NCI-H2107 treated with DMSO at 0.1 percent for 48 hours (cell line): ENCODE data around the gene BAD.
A peak's percentile ranks its signal among the peaks of the same experiment; 100 is the strongest.

Source experiments
- DNase-seq: peaks from one replicate; lab custom pipeline; 2025; ENCODE audit not compliant: unreplicated experiment; lab: John Stamatoyannopoulos, UW

The BAD gene

DNA sequence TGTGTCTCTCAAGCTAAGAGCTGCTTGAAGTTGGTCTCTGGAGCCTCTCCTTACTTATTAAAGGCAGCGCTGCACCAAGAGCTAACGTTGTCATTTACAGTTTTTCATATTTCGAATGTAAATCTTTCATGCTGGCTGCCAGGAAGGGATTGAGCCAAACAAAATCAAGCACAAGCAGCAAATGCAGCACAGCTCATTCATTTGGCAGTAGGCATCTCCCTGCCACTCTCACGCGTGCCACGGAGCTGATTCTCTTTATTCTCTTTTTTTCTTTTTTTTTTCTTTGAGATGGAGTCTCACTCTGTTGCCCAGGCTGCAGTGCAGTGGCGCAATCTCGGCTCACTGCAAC is 51.5 kb downstream of the BAD start:
- DNase-seq: no peak

DNA sequence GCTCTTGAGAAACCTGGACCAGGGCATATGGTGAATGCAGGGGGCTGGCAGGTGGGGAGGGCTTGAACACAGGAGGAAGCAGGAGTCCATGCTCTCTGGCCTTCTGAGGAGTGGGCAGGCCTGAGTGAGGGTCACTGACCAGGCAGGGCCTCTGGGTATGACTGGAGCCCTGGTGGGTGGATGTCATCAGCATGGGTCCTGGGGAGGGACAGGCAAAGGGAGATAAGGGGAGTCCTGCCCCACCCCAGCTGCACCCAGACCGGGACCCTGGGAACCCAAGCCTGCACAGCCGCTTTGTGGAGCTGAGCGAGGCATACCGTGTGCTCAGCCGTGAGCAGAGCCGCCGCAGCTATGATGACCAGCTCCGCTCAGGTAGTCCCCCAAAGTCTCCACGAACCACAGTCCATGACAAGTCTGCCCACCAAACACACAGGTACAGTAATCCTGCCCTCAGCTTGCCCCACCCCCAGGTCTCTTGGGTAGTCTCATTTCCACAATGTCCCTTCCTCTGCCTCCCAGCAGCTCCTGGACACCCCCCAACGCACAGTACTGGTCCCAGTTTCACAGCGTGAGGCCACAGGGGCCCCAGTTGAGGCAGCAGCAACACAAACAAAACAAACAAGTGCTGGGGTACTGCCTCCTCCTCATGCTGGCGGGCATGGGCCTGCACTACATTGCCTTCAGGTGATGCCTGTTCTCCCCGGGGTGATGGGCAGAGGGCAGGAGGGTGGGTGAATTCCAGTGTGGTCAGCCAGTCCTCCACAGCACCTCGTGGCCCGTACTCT is 52.1 kb downstream of the BAD start:
- DNase-seq: no peak

DNA sequence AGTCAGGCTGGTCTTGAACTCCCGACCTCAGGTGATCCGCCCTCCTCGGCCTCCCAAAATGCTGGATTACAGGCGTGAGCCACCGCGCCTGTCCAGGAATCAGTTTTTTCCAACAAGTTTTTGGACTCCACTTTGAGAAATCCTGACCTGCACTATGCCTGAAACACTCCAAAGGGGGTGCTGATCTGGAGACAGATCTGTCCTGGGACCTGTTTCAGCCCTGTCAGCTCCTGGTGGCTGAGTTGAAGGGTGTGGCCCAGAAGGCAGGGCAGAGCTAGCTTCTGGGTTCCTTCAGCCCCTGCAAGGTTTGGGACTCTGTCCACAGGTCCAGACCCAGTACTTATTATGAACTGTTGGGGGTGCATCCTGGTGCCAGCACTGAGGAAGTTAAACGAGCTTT is 52.9 kb downstream of the BAD start:
- DNase-seq: no peak

DNA sequence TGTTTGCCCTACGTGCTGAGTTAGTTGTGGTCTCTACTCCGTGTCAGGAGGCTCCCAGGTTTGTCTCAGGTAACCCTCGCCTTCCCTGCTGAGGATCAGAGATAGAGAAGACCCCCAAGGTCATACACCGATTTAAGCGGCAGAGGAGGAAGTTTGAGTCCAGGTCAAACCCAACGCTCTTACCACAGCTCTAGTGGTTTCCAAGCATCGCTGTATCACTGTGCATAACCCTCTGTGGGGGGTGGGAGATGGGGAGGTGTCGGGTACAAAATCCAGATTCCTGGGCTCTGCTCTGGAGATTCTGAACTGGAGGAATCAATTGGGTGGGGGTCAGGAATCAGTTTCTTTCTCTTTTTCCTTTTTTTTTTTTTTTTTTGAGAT is 53.5 kb downstream of the BAD start:
- no peak for DNase-seq

DNA sequence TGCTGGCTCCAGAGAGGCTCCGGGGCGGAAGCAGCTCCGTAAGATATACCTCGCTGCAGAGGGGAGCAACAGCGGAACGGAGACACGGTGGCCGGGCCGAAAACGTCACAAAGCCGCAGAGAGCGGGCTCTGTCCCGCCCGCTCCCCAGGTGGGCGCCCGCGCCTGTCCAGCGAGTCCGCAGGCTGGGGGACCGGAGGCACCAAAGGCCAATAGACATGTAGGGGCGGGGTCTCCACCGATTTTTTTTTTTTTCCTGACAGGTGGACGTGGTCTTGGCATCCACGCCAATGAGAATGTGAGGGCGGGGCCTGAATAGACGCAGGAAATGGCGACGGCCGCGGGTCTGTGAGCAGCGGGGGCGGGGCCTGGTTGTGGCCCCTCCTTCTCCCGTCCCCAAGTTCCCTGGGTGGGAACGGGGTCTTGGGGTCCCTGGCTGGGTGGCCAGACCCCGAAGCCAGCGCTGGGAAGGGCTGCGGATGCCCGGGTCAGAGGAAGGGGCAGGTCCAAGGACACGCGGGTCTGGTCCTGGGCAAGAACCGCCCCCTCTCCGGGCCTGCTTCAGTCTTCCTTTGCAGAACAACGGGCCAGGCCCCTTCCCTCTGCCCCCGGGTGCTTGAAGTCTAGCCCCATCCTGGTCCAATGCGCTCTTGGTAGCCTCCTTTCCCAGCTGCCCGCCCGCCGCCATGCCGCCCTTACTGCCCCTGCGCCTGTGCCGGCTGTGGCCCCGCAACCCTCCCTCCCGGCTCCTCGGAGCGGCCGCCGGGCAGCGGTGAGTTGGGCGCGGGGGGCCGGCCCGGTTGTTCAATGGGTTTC is 54.1 kb downstream of the BAD start, which contains the start of gene DNAJC4:
Gene DNAJC4 (plus strand): TSS at position 378 of the 814 bp plus-strand sequence. CDS start 307 bp downstream, at position 685.
- DNase-seq: peak; percentile 90

DNA sequence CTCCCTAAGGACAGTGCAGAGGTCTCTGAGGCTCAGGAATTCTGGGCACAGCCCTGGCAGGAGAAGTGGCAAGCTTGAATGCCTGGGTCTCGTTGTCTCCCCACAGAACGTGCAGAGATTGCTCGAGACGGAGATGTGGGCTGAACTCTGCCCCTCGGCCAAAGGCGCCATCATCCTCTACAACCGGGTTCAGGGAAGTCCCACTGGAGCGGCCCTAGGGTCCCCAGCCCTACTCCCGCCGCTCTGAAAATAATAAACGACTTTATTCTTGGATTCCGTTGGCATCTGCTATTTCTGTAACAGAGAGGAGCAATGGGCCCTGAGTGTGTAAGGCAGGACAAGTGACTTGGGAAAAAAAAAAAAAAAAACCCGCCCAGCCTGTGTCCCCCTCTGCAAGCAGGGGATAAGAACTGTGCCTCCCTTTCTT is 54.7 kb downstream of the BAD start:
- DNase-seq: no peak

DNA sequence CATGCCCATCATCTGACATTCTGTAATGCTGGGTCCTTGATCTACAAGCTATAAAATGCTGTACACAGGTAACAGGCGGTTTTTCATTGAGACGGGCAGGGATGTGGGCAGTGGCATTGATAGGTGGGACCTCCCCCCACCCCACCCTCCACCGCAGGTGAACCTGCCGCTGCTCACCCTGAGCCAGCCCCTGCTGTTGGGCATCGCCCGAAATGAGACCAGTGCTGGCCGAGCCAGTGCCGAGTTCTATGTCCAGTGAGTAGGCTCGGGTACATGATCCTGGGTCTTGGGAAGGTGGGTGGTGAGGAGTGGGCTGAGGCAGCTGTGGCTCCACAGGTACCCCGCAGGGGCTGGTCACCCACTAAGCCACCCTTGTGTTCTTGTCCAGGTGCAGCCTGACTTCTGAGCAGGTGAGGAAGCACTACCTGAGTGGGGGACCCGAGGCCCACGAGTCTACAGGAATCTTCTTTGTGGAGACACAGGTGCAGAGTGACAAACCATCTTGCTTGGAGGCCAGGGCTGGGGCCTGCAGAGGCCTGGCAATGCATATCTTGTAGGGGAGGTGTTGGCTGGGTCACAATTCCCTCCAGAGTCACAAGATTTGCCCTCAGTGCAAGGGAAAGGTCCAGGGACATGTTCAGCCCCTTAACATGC is 55.2 kb downstream of the BAD start:
- no peak for DNase-seq

DNA sequence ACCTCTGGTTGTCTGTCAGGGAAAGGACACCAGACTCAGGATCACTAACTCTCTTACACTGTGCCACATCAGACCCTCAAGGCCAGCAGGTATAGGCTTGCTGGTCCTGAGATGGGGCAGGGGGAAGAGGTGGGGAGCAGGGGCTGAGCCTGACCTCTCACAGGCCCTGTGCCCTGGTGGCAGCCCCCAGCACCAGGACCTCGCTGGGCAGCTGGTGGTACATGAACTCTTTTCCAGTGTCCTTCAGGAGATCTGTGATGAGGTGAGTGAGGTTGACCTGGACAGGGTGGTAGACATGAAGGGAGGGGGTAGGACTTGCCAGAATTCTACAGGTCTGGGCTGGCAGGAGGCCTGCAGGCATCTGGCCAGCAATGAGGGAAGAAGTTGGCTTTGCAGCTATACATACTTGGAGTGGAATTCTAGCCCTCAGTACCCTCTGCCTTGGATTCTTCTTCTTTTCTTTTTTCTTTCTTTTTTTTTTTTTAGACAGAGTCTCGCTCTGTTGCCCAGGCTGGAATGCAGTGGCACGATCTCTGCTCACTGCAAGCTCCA is 57.0 kb downstream of the BAD start:
- DNase-seq: no peak

DNA sequence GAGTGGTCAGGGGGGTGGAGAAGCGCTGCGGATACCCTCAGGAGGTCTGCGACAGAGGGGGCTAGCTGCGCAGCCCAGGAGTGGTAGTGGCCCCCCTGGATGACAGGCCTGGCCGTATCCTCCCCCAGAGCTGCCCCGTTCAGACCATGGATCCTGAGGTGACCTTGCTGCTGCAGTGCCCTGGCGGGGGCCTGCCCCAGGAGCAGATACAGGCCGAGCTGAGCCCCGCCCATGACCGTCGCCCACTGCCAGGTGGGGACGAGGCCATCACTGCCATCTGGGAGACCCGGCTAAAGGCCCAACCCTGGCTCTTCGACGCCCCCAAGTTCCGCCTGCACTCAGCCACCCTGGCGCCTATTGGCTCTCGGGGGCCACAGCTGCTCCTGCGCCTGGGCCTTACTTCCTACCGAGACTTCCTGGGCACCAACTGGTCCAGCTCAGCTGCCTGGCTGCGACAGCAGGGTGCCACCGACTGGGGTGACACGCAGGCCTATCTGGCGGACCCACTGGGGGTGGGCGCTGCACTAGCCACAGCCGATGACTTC is 57.9 kb downstream of the BAD start:
- no peak for DNase-seq

DNA sequence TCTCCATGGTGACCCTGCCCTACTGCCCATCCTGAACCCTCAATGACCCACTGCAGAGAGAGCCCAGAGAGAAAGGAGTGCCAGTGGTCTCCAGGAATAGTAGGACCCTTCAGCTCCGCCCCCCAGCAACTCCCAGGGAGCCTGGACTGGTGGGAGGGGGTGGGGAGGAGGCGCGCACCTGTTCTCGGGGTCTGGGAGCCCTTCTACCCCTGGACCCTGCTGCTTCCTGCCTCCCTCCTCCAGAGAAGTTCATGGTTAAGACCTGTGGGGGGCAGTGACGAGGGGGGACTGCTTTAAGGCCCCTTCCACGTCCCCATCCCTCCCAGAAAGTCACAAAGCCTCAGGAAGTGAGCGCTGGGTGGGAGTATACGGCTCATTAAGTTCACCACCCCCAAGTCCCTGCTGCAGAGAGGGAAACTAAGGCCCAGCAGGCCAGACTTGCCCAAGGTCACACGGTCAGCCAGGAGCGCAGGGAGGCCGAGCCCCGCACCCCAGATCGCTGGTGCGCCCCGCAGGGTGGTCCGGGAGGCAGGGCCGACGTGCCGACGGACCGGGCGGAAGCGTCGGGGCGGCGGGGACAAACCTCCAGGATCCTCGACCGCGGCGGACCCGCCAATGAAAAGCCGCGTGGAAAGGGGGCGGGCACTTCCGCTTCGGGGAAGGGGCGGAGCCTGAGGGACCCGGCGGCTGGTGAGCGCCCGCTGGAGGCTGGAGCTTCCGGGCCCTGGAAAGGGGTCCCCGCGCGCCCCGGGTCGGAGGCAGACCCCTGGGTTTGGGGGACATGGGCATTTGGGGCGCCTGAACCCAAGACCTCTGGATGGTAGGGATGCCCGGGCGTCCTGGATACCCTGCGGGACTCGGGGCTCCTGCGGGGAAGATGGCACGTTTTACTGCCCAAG is 58.6 kb downstream of the BAD start, which contains the start of the genes NUDT22 and TRPT1:
Gene NUDT22 (plus strand): TSS at position 667 of the 899 bp plus-strand sequence. CDS start 379 bp downstream, outside the sequence.
Gene TRPT1 (minus strand): TSS at position 579 of the 899 bp plus-strand sequence. CDS start 326 bp downstream, at position 253.
- DNase-seq: peak; percentile 62

DNA sequence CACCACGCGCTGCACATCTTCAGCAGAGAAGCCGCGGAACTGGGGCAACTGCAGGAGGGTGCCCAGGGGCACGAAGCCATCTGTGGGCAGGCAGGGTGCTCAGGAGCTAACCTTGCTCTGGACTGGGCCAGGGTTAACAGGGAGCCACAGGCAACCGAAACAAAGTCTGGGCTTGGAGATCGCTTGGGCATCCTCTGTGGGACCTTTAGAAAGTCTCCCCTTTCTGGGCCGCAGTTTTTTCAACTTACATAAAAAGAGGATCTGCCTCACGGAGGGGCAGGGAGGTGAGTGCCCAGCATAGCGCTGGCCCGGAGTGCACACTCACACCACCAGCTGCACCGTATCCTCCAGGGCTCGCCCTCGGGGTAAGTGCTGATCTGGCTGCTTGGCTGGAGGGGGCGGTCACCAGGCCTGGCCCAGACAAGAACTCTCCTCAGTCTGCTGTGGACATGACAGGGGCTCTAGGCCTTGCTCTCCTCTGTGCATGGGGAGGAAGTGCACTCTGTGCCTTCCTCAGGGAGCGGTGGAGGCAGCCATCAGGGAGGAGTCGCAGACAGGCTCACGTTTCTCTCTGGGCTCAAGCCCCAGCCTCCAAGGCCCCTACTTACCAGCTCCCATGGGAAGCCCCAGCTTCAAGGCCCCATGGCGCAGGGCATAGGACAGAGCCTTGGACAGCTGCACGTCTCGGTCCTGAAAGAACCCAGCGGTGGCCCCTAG is 59.4 kb downstream of the BAD start:
- no peak for DNase-seq

DNA sequence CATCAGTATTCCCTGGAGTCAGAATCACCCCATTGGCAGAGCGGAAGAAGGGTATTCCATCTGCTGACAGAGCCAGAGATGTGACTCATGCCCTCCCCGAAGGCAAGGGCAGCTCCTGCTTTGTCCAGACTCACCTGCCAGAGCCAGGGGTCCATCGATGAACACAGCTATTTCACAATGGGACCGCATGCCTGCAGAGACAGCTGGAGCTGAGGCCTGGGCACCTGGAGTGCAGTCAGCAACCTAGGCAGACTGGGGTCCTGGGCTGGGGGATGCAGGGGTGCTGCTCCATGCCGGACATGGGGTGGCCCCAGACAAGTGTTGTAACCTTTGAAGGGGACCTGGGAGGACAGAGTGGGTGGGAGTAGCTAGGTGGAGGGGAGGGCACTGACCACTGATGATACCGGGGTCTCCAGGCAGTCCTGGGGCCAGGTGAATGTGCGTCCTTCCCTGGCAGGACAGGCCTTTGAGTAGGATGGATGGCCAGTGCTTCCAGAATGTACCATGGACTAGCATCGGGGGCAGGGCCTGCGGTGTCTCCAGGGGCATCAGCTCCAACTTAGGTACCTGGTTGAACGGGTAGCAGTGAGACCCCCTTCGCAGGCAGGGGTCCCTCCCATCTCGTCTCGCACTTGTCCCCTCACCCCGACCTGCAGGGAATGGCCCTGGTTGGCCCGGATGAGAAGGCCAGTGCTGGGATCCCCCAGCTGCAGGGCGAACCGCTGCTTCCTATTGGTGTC is 60.1 kb downstream of the BAD start:
- no peak for DNase-seq

DNA sequence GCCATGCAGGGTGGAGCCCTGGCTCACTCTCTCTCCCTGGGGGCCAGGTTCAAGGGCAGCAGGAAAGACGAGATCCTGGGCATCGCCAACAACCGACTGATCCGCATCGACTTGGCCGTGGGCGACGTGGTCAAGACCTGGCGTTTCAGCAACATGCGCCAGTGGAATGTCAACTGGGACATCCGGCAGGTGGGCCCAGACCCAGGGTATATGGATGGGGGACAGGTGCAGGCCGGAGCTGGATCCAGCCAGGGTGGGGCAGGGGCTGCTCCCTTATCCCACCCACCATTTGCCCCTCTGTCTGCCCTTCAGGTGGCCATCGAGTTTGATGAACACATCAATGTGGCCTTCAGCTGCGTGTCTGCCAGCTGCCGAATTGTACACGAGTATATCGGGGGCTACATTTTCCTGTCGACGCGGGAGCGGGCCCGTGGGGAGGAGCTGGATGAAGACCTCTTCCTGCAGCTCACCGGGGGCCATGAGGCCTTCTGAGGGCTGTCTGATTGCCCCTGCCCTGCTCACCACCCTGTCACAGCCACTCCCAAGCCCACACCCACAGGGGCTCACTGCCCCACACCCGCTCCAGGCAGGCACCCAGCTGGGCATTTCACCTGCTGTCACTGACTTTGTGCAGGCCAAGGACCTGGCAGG is 61.3 kb downstream of the BAD start:
- no peak for DNase-seq

DNA sequence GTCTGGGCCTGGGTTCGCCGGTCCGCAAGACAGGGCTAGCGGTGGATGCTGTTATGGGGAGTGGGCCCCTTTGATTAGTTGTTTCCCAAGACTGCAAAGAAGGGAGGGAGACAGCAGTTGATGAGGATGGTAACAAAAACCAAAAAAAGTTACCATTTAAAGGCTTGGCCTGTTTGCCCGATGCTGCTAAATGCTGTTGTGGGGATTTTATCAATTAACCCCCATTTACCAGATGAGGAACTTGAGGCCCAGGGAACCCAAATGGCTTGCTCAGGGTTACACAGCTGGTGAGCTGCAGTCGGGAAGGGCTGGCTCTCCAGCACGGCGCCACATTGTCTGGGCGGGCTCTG is 61.8 kb downstream of the BAD start:
- DNase-seq: no peak

DNA sequence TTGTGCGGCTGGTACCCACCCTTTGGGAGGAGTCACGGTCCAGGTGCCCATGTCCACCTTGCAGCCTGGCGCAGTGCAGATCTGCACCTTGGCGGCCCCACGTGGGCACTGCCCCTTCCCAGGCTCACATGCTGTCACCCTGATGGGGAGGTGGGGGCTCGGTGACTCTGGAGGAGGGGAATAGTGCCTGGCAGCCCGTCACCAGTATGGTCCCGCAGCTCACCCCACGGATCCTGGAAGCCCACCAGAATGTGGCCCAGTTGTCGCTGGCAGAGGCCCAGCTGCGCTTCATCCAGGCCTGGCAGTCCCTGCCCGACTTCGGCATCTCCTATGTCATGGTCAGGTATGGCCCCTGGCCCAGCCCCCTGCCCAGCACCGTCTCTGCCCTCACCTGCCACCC is 63.7 kb downstream of the BAD start:
- DNase-seq: no peak

DNA sequence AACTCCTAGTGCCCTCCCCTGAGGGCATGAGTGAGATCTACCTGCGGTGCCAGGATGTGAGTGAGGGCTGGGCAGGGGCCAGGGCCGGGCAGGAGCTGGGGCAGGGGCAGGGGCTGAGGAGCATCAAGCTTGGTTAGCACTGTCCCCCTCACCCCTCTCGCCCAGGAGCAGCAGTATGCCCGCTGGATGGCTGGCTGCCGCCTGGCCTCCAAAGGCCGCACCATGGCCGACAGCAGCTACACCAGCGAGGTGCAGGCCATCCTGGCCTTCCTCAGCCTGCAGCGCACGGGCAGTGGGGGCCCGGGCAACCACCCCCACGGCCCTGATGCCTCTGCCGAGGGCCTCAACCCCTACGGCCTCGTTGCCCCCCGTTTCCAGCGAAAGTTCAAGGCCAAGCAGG is 64.2 kb downstream of the BAD start:
- no peak for DNase-seq
